GM20000 (cell line): ENCODE results near the gene RABGAP1L.

ENCODE experiments used
- DNase-seq: peaks from one replicate; pipeline ENCODE4 v3.0.0; 2012; ENCODE audit warnings: low spot score
- TF ChIP-seq, protein P1 (sequence below): IDR thresholded peaks from 2 replicates; pipeline ENCODE4 v1.5.1; 2012; ENCODE audit warnings: mild to moderate bottlenecking, control low read depth; ENCODE audit errors: extremely low read depth, missing control alignments

Gene RABGAP1L

DNA sequence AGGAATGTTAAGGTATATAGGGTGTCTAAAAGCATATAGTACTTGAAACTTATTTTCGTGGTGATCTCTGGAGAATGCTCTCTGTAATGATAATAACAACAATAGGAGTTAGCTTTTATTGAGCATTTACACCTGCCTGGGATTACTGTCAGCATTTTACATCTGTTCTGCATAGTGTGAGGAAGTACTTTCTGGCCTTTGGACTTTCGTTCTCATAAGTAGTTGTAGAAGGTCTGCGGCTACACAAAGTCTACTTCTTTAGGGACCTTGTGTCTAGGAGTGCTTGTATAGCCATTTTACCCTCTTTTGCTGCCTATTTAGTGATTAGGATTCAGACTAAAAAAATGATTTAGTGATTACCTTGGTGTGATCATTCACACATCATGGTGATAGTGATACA lies 184.8 kb downstream of the RABGAP1L start:
- TF ChIP-seq, protein P1, sequence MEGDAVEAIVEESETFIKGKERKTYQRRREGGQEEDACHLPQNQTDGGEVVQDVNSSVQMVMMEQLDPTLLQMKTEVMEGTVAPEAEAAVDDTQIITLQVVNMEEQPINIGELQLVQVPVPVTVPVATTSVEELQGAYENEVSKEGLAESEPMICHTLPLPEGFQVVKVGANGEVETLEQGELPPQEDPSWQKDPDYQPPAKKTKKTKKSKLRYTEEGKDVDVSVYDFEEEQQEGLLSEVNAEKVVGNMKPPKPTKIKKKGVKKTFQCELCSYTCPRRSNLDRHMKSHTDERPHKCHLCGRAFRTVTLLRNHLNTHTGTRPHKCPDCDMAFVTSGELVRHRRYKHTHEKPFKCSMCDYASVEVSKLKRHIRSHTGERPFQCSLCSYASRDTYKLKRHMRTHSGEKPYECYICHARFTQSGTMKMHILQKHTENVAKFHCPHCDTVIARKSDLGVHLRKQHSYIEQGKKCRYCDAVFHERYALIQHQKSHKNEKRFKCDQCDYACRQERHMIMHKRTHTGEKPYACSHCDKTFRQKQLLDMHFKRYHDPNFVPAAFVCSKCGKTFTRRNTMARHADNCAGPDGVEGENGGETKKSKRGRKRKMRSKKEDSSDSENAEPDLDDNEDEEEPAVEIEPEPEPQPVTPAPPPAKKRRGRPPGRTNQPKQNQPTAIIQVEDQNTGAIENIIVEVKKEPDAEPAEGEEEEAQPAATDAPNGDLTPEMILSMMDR = no peak
- no peak for DNase-seq

DNA sequence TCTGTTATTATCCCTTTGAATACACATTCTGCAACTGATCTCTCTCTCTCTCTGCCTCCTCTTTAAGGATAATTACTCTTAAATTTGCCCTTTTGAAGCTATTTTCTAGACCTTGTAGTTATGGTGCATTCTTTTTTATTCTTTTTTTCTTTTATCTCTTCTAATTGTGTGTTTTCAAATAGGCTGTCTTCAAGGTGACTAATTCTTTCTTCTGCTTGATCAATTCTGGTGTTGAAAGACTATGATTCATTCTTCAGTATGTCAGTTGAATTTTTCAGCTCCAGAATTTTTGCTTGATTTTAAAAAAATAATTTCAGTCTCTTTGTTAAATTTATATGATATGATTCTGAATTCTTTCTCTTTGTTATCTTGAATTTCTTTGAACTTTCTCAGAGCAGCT lies 192.8 kb downstream of the RABGAP1L start:
- TF ChIP-seq, protein P1 = no peak
- DNase-seq = no peak

DNA sequence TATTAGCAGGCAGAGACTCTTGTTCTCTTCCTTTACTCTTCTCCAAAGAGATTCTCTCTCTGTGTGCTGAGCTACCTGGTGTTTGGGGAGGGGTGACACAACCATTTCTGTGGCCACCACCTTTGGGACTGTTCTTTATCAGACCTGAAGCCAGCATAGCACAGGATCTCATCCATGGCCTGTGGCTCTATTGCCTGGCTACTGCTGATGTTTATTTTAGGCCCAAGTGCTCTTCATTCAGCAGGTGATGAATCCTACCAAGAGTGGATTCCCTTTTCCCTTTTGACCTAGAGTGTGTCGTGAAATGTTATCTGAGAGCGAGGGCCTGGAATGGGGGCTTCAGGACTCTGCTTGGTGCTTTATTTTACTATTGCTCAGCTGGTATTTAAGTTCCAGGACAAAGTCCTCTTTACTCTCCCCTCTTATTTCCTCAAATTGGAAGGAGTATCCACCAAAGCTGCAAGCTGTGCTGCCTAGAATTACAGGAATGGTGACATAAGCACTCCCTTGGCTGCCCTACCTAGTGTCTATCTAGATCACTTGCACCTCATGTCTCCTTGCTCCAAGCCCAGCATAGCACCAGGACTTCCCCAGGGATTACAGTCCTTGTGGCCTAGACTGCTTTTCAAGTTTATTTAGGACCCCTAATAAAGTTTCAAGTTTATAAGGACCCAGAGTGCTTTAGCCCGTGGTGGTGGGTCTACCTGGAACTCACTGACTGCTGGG lies 193.7 kb downstream of the RABGAP1L start:
- no peak for DNase-seq
- TF ChIP-seq, protein P1 = no peak

DNA sequence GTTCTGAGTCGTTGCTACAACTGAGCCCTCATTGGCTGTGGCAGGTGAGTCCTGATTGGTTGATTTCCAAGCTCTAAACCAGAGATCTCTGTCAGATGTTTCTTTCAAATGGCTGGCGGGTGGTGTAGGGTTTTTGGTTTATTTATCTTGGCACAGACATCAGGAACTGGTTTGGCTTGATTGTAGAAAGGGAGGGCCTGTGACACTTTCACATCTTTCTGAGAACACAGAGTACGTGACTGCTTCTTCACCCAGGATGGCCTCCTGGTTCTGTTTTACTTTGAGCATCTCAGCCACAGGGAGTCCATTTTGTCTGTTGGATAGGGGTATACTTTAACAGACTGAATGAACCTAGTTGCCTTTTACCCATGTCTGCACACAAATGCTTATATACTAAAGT lies 199.0 kb downstream of the RABGAP1L start:
- no peak for DNase-seq
- TF ChIP-seq, protein P1 = no peak

DNA sequence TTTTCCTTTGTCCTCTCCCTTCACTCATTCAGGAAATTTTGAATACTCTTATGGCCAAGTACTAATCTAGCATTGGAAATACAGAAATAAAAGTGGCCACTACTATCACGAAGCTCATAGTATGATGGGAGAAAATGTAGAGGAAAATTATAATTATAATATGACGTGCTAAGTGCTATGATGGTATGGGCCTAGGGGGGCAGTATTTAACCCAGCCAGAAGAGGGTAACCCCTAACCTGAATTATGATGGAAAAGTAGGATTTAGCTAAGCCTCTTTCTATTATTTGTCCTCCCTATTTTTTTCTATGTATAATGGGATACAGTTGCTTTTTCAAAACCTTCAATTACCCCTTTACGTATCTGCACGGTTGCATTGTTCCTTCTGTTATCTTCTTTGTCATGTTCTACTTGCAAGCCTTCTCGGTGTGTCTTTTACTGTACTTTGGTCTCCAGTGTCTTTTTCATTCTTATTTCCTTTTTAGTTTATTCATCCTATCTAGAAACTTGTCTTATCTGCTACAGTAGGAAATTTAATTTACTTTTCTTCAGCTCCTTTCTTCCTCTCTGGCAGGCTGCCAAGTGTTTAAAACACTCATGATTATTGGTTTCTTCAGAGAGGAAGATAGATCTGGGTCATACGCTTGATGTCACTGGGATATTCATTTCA lies 199.6 kb downstream of the RABGAP1L start:
- no peak for DNase-seq
- TF ChIP-seq, protein P1 = no peak

DNA sequence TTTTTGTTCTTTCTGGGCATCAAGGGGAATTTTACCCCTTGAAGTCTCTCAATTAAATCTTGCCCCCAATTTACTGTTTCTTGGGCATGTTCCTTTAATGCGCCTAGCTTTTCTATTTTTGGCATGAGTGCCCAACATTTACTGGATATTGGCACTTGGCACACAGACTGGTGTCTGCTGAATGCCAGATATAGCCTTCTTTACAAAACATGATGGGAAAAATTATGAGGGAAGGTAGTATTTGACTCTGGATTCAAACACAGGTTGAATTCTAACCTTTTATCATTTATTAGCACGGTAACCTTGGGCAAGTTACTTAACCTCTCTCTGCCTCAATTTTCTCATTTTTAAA lies 200.1 kb downstream of the RABGAP1L start:
- TF ChIP-seq, protein P1 = no peak
- DNase-seq = no peak

DNA sequence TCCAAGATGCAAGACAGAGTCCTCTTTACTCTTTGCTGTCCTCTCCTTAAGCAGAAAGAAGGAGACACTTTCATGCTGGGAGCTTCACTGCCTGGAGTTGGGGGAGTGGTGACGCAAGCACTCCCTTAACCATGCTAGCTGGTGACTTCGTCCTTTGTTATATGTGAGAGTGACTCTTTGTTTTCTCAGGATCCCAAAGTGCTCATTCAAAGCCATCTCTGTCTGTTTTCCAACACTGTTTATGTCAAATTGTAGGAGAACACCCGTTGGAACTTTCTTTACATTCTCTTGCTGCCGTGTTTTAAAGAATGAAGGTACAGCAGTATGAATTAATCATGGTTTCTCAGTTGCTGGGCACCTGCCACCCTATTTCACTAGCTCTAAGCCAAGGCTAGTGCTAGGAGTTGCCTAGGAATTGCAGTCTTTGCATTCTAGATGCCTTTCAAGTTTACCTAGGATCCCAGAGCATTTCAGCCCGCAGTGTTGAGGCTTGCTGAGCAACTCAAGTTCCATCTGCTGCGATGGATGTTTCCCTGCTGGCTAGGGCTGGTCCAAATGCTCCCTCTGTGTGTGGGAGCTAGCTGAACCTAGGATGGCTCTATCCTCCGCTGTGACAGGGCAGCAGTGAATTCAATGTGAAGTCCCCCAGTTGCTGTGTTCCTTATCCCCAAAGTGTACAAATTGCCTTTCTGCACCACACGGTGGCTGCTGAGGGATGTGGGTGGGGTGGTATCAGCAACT lies 205.8 kb downstream of the RABGAP1L start:
- TF ChIP-seq, protein P1 = no peak

More for the DNA sequence above, 205.8 kb downstream of the RABGAP1L start:
- DNase-seq = no peak
